HS-27A (cell line): ENCODE measurements around the gene GRID1.

Source experiments
- DNase-seq: peaks from one replicate; pipeline ENCODE4 v3.0.0-alpha.2; 2012; ENCODE audit warnings: low read depth, missing footprints

GRID1 gene

GRCh38 chr10:86209726-86210125 lies 156.9 kb downstream of the GRID1 start:
- DNase-seq = no peak

GRCh38 chr10:86207226-86207625 lies 159.4 kb downstream of the GRID1 start:
- no peak for DNase-seq

- DNase-seq = no peak
Observed at GRCh38 chr10:86206240-86206579, 160.4 kb downstream of the GRID1 start.

- no peak for DNase-seq
Observed at GRCh38 chr10:86205306-86206239, 161.0 kb downstream of the GRID1 start.

GRCh38 chr10:86204421-86205305 lies 161.9 kb downstream of the GRID1 start:
- DNase-seq = no peak

GRCh38 chr10:86203162-86203905 lies 163.3 kb downstream of the GRID1 start:
- no peak for DNase-seq

GRCh38 chr10:86202226-86202735 lies 164.3 kb downstream of the GRID1 start:
- no peak for DNase-seq

- DNase-seq = no peak
Observed at GRCh38 chr10:86200867-86201266, 165.7 kb downstream of the GRID1 start.

- no peak for DNase-seq
Observed at GRCh38 chr10:86200269-86200668, 166.3 kb downstream of the GRID1 start.

- no peak for DNase-seq
Observed at GRCh38 chr10:86199041-86199440, 167.6 kb downstream of the GRID1 start.

GRCh38 chr10:86198271-86198670 lies 168.3 kb downstream of the GRID1 start:
- DNase-seq = no peak

GRCh38 chr10:86197166-86197790 lies 169.3 kb downstream of the GRID1 start:
- DNase-seq = no peak

GRCh38 chr10:86195521-86196157 lies 171.0 kb downstream of the GRID1 start:
- no peak for DNase-seq

- DNase-seq = no peak
Observed at GRCh38 chr10:86194684-86195083, 171.9 kb downstream of the GRID1 start.

- DNase-seq = no peak
Observed at GRCh38 chr10:86193841-86194240, 172.8 kb downstream of the GRID1 start.

GRCh38 chr10:86192691-86193090 lies 173.9 kb downstream of the GRID1 start:
- no peak for DNase-seq

GRCh38 chr10:86192147-86192546 lies 174.4 kb downstream of the GRID1 start:
- DNase-seq = no peak

- DNase-seq = no peak
Observed at GRCh38 chr10:86191686-86192085, 174.9 kb downstream of the GRID1 start.

- no peak for DNase-seq
Observed at GRCh38 chr10:86191166-86191565, 175.4 kb downstream of the GRID1 start.

- no peak for DNase-seq
Observed at GRCh38 chr10:86190291-86190690, 176.3 kb downstream of the GRID1 start.

GRCh38 chr10:86189891-86190290 lies 176.7 kb downstream of the GRID1 start:
- DNase-seq = no peak
